H54 (cell line): Measurements from ENCODE around the gene COL8A1.
"Not testable (repeated sequence)": the region's sequence is repeated elsewhere in the genome, so short reads cannot be mapped to it uniquely, and the experiment has no call there.

Source experiments
- DNase-seq: peaks from one replicate; pipeline ENCODE4 v3.0.0; 2011; ENCODE audit warnings: low spot score, mixed read lengths; ENCODE audit not compliant: insufficient read length
- FAIRE-seq: peaks from 3 replicates; lab custom pipeline; 2011; peaks lifted over from hg19 to GRCh38; lab: Jason Lieb, UNC
- POLR2A ChIP-seq: IDR thresholded peaks from 2 replicates; pipeline ENCODE4 v1.6.1; 2011; ENCODE audit warnings: low read depth, mild to moderate bottlenecking, low read length

The COL8A1 gene

DNA sequence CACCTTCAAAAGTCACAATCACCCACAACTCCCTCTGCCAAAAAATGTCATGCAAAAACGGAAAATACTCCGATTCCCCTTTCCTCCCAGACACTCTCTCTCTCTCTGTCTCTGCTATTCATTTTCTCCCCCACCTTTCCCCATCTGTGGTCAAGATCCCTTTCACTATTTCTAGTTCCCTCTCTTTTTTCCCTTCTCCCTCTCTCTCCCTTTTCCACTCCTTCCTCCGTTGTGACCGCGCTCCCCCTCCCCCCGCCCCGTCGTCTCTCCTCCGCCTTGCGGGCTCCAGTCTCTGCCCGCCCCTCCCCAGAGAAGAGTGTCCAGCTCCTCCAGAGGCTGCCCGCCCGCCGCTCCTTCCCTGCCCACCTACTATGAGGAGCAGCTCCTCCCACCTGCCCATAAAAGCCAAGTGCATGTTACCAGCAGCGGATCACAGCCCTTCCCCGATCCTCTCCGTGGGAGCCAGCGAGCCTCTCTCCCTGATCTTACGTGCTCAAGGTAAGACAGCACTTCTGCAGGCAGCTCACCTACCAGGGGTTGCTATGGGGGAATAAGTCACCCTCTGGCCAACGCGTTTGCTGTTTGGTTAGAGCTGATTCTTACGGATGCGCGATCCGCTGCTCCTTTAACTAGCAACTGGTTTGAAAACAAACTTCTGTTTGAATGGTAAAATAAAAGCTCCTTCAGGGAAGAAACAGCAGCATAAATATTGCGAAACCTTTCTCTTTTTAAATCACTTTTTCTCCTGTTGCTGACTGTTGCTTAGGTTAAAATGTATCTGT, at the start of gene COL8A1:
TSS of gene COL8A1 (plus strand) at position 428 of the 782 bp plus-strand sequence. CDS start 152,089 bp downstream, outside the sequence.
- DNase-seq (no peak), FAIRE-seq (no peak)
- peak; percentile 97 for TF ChIP-seq POLR2A

DNA sequence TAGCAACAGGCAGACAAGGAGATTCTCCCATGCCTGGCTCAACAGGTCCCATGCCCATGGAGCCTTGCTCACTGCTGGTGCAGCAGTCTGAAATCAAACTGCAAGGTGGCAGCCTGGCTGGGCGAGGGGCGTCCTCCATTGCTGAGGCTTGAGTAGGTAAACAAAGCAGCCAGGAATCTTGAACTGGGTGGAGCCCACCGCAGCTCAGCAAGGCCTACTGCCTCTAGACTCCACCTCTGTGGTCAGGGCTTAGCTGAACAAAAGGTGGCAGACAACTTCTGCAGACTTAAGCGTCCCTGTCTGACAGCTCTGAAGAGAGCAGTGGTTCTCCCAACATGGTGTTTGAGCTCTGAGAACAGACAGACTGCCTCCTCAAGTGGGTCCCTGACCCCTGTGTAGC, 49.2 kb upstream of the COL8A1 start:
- DNase-seq, FAIRE-seq: not testable (repeated sequence)

DNA sequence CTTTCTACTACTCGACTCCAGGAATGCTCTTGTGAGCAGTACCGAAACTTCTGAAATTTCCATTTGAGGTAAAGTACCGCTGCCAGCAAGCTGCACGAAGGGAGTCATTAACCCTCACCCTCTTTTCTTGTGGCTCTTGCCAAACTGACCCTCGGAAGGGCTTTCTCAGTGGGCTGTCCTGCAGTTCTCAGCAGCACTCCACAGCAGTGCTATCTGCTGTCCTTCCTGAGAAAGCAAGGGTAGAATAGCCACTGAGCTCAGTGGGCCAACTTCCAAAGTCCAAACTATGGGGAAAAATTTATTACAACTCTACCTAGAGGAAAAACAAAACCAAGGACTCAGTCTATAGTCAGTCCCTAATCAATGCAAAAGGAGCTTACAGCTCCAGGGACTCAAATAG, 38.5 kb upstream of the COL8A1 start:
- DNase-seq: no peak
- FAIRE-seq: no peak

DNA sequence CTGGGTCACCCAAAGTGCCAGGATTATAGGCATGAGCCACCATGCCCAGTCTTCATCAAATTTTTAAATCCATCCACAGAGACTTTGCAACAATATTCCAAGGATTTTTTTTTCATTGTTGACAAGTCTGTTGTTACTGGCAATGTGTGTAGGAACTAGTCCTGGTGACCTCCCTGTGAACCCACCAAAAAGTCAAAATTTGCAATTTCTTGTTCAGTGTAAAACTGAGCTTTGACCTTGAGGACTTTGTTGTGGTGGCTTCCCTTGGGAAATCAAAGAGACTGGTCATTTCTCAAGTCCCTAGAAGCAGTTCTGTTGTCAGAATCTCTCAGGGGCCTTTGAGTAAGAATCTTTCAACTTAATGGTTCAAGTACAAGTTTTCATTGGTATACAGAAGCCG, 36.9 kb upstream of the COL8A1 start:
- DNase-seq (no peak), FAIRE-seq (no peak)
- no peak for TF ChIP-seq POLR2A

More for the DNA sequence above, 38.5 kb upstream of the COL8A1 start:
- TF ChIP-seq POLR2A: no peak

DNA sequence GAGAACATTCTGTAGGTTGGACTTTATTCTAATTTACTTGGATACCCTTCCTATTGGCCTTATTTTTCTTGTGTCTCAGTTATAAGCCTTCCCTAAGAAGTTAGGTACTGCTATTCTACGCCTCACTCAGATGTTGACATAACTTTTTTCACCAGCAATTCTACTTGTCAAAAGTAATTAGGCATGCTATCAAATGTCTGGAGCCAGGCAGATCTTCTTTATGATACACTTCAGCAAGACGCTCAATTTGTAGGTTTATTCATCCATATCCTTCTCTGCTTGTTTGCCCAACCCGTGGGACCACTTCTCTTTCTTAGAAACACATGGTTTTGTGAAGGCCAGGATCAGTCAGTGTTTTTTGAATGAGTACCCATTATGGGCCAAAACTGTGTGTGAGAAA, 36.2 kb upstream of the COL8A1 start:
- no peak for TF ChIP-seq POLR2A
- DNase-seq: no peak
- no peak for FAIRE-seq

DNA sequence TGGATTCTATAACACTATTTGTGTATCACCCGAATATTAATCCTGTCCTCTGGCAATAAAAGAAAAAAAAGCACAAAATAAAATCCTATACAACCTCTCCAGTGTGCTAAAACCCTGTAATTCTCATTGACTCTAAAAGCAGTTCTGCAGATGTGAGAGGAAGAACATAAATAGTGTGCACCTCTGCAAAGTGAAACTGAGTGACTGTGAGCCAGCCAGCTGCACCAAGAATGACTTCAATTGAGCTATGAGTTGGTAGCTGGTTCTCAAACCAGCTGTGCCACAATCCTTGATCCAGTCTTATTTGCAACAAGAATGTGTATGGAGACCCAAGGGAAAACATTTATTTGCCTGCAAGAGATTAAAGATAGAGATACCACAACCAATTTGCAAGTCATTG, 31.2 kb upstream of the COL8A1 start:
- peak; percentile 36 for FAIRE-seq
- DNase-seq: no peak
- no peak for TF ChIP-seq POLR2A

DNA sequence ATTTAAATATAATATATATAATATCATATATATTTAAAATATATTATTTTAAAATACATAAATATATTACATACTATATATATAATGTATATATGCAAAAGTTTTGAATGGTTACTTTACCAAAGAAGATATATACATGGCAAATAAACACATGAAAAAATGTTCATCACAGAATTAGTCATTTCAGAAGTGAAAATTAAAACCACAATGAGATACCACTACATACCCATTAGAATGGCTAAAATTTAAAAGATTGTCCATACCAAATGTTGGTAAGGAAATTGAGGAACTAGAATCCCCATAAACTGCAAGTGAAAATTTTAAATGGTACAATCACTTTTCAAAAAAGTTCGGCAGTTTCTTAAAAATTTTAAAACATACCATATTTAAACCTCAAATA, 23.6 kb upstream of the COL8A1 start:
- no peak for DNase-seq
- FAIRE-seq: no peak
- TF ChIP-seq POLR2A: no peak

DNA sequence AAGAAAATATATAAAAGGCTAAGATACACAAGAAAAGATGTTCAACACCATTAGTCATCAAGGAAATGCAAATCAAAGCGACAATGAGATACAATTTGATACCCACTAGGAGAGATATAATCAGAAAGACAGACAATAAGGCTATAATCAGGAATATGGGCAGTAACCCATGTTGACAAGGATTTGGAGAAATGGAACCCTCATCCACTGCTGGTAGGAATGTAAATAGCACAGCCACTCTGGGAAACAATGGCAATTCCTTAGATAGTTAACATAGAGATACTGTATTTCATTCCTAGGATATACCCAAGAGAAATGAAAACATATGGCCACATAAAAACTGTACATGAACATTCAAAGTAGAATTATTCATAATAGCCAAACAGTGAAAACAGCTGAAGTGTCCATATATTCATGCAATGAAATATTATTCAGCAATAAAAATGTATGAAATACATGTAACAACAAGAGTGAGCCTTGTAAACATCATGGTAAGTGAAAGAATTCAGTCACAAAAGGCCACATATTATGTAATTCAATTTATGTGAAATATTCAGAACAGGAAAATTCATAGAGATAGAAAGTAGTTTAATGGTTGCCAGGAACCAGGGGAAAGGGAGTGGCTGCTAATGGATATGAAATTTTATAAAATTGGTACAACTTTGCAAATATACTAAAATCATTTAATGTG, 18.2 kb upstream of the COL8A1 start:
- no peak for DNase-seq
- FAIRE-seq: no peak

DNA sequence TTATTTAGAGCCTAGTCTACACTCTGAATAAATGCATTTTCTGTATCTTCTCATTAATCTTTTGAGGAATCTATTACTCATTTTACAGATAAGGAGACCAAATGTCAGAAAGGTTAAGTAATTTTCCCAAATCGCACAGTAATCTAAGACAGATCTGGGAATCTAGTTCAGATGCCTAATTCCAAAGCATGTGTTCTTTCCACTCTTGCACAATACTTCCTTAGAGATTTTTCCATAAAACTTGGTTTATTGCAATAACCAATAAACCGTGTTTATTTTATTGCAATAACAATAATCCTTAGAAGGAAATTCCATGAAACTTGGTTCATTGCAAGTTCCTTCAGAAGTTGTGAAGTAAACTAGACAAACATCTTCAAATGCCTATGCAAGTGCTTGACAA, 17.4 kb upstream of the COL8A1 start:
- no peak for TF ChIP-seq POLR2A
- FAIRE-seq (no peak), DNase-seq (no peak)

More for the DNA sequence above, 18.2 kb upstream of the COL8A1 start:
- TF ChIP-seq POLR2A: no peak

DNA sequence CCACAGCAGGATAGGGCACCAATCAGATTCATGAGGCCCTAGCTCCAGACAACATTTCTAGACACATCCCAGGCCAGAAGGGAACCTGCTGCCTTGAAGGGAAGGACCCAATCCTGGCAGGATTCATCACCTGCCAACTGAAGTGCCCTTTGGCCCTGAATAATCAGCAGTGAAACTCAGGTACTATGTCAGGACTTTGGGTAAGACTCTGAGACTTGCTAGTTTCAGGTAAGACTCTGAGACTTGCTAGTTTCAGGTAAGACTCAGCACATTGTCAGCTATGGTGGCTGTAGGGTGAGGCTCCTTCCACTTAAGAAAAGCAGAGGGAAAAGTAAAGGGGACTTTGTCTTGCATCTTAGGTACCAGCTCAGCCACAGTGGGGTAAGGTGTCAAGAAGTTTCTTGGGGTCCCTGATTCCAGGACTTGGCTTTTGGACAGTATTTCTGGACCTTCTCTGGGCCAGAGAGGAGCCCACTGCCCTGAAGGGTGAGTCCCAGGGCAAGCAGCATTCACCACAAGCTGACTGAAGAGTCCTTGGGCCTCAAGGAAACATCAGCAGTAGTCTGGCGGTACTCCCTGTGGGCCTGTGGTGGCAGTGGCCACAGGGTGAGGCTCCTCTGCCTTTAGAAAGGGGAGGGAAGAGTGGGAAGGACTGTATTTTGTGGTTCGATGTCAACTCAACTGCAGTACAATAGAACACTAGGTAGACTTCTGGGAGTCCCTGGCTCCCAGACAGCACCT, 13.7 kb upstream of the COL8A1 start:
- FAIRE-seq (no peak), DNase-seq (no peak)
- TF ChIP-seq POLR2A: no peak

DNA sequence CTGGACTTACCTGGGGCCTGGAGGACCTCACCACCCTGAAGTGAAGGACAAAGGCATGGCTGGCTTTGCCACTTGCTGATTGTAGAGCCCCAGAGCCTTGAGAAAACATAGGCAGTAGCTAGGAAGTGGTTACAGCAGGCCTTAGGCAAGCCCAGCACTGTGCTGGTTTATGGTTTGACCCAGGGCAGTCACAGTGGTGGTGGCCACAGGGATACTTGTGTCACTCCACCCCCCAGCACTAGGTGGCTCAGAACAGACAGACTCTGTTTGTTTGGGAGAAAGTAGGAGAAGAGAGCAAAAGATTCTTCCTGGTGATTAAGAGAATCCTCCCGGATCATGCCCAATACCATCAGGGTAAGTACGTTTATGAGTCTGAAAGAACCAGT, 13.2 kb upstream of the COL8A1 start:
- TF ChIP-seq POLR2A: no peak
- no peak for FAIRE-seq
- DNase-seq: no peak

DNA sequence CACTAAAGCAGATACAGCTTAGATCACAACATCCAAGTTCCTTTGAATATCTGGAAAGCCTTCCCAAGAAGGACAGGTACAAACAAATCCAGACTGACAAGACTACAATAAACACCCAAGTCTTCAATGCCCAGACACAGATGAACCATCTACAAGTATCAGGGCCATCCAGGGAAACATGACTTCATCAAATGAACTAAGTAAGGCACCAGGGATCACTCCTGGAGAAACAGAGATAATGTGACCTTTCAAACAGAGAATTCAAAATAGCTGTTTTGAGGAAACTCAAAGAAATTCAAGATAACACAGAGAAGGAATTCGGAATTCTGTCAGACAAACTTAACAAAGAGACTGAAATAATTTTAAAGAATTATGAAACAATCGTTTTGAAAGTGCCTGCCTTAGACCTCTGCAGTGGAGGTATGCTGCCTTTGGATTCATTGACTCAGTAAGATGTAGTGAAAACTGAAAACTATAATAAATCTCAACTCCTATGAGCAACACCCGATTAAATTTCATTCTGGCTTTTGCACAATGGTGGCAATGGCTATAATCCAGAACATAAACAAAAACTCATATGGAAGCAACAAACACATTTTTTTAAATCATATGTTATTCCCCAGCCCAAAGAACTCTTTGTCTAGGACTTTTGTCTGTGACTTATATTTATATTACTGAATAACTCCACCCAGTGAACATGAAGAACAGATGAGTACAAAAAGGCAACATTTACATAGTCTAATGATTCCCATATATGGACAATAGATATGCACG, 12.6 kb upstream of the COL8A1 start:
- TF ChIP-seq POLR2A: no peak
- FAIRE-seq: no peak
- DNase-seq: no peak

DNA sequence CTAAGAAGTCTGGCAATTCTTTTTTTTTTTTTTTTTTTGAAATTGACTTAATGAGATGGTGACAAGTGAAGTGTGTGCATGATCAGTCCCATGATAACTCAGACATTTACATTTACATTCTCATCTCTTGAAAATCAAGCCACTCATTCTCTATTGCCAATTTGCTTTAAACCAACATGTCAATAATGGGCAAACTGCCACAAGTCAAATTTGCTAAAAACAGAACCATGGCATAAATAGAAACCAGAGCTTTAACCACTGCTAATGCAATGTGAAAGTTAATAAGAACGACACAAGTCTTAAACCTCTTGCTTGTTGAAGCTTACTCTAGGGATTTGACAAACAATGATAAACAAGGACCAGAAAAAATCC, 12.0 kb upstream of the COL8A1 start:
- no peak for FAIRE-seq
- DNase-seq: no peak
- no peak for TF ChIP-seq POLR2A
